Lower lobe of right lung (tissue), 2 donors: Measurements from ENCODE around the gene SINHCAF. TPM values are rescaled to one million over a fixed set of nuclear protein-coding genes. Genes with fewer than 3 reads are reported as not detected.
"Not testable (repeated sequence)": the region's sequence is repeated elsewhere in the genome, so short reads cannot be mapped to it uniquely, and the experiment has no call there.

Source experiments
- ATAC-seq, 2 donors: fragments of 200-7000 bp; cut with Tn5 transposase; one replicate each; pipeline ENCODE4 v1.9.1; 2020 to 2022; ENCODE audit warnings: mild to moderate bottlenecking in 2 of 2, moderate library complexity in 2 of 2
- DNase-seq: peaks from one replicate; pipeline ENCODE4 v3.0.0-alpha.2; 2020
- H3K27ac ChIP-seq: fragments of 200-600 bp; one replicate; pipeline ENCODE4 v1.8.0; 2022
- H3K27me3 ChIP-seq: fragments of 200-600 bp; one replicate; pipeline ENCODE4 v1.8.0; 2022; ENCODE audit warnings: low read depth
- H3K36me3 ChIP-seq: fragments of 200-600 bp; one replicate; pipeline ENCODE4 v1.8.0; 2022; ENCODE audit warnings: mild to moderate bottlenecking
- H3K4me1 ChIP-seq: fragments of 200-600 bp; one replicate; pipeline ENCODE4 v1.8.0; 2022
- H3K4me3 ChIP-seq: fragments of 200-600 bp; one replicate; pipeline ENCODE4 v1.8.0; 2022; ENCODE audit warnings: mild to moderate bottlenecking
- H3K9me3 ChIP-seq: fragments of 200-600 bp; one replicate; pipeline ENCODE4 v1.8.0; 2022
- CTCF ChIP-seq: fragments of 200-600 bp; IDR thresholded peaks from one replicate; pipeline ENCODE4 v1.8.0; 2022; ENCODE audit warnings: antibody characterized with exemption, mild to moderate bottlenecking
- intact Hi-C: fragments of 100-400 bp; cut with DNase I; formaldehyde crosslinking; loops from one replicate; pipeline ENCODE4 v1.11.0; 2022
- long read RNA-seq: library from polyadenylated mRNA; unstranded; transcript quantifications from one replicate; pipeline ENCODE4 v2.0.0, GENCODE V29; 2021
- total RNA-seq: library from RNA; stranded (reverse); fragmentation: NEBNext Ultra II Directional; extraction: Animal tissue kit (Norgen Biotek cat#: 25700); gene quantifications from one replicate; pipeline ENCODE4 v1.2.1, GENCODE V29; 2021
- donor health status: DM: no; HTN: yes; CAD: no; lungs with severe emphysema.

Gene SINHCAF
- 45.2 TPM for total RNA-seq
- long read RNA-seq, transcript SINHCAF-201 (6 exons, 3,163 nt), result minor isoform, 13 of 39 reads
- long read RNA-seq, transcript SINHCAF-203 (6 exons, 1,555 nt), result major isoform, 22 of 39 reads
- long read RNA-seq, partial matches to known transcripts, result 1 of 39 reads
- long read RNA-seq, other reads (novel, unspliced or antisense), result 3 of 39 reads

DNA sequence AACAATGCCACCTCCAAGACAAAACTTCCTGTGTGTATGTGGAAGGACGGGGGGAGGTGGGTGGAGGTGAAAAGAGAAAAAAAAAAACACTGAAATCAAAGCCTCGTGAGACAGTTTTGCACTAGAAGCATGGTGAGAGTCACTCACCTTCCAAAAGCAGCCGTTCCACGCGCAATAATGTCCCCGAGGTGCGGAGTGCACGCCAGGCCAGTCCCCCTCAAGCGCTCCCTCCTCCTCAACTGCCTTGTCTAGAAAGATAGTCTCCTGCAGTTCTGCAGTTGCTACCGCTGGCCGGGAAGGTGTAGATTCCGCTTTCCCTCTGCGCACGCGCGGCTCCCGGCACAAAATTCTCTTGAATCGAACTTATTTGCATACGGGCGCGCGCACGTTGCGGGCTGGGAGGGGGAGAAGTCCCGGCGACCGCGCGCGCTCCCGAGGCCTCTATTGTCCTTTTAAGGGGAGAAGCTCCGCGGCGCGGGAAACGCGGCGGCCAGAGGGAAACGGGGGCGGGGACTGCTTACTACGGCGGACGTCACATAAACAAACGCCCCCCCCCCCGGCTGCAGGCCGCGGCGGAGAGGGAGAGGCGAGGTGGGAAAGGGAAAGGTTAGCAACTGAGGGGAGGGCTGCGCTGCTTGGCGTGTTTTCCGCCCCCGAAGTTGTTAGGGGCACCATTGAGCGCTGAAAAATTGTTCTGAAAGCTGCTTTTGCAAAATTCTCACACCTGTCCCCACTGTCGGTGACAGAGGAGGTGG is at the start of gene SINHCAF:
TSS of gene SINHCAF (minus strand) at position 274 of the 755 bp plus-strand sequence. CDS start 27,946 bp downstream, outside the sequence.
- peaks cover 31% of the 10 kb centered on the region for H3K4me1 ChIP-seq
- H3K36me3 ChIP-seq, result no peaks in the 10 kb centered on the region
- H3K27ac ChIP-seq, result peak within 1 kb of the TSS; percentile 98
- DNase-seq (peak; percentile 100), ATAC-seq (peak; percentile 87 to 94)
- intact Hi-C loops, result no loop called here
- no peak for TF ChIP-seq CTCF
- H3K4me3 ChIP-seq, result peak within 1 kb of the TSS; percentile 94
- no peaks in the 10 kb centered on the region for H3K27me3 ChIP-seq
- no peaks in the 10 kb centered on the region for H3K9me3 ChIP-seq

DNA sequence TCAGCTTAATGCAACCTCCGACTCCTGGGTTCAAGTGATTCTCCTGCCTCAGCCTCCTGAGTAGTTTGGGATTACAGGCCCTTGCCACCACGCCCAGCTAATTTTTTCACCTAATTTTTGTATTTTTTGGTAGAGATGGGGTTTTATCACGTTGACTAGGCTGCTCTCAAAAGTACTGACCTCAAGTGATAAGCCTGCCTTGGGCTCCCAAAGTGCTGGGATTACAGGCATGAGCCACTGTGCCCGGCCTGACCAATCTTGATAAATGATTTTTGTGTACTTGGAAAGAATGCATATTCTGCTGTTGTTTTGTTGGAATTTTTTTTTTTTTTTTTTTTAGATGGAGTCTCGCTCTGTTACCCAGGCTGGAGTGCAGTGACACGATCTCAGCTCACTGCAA is 49.5 kb upstream of the SINHCAF start:
- DNase-seq, H3K36me3 ChIP-seq, ATAC-seq, intact Hi-C loops, H3K4me1 ChIP-seq, H3K9me3 ChIP-seq, H3K27ac ChIP-seq, H3K27me3 ChIP-seq, H3K4me3 ChIP-seq: not testable (repeated sequence)

GRCh38 chr12:31371256-31371620 is 45.3 kb upstream of the SINHCAF start:
- no peaks in the 10 kb centered on the region for H3K36me3 ChIP-seq
- no peak overlapping the region for H3K27ac ChIP-seq
- no peak for ATAC-seq
- no peak for DNase-seq
- no peaks in the 10 kb centered on the region for H3K27me3 ChIP-seq
- H3K4me3 ChIP-seq, result no peak overlapping the region
- no peaks in the 10 kb centered on the region for H3K9me3 ChIP-seq
- peaks cover 14% of the 10 kb centered on the region for H3K4me1 ChIP-seq
- TF ChIP-seq CTCF, result no peak
- intact Hi-C loops, result no loop called here

GRCh38 chr12:31370531-31371255 is 44.7 kb upstream of the SINHCAF start:
- DNase-seq (no peak), ATAC-seq (peak; percentile 25 to 43)
- no peaks in the 10 kb centered on the region for H3K27me3 ChIP-seq
- no peaks in the 10 kb centered on the region for H3K36me3 ChIP-seq
- no peak overlapping the region for H3K27ac ChIP-seq
- no peak for TF ChIP-seq CTCF
- H3K4me1 ChIP-seq, result peaks cover 14% of the 10 kb centered on the region
- no peaks in the 10 kb centered on the region for H3K9me3 ChIP-seq
- H3K4me3 ChIP-seq, result peak overlapping the region; percentile 32
- intact Hi-C loops, result no loop called here

DNA sequence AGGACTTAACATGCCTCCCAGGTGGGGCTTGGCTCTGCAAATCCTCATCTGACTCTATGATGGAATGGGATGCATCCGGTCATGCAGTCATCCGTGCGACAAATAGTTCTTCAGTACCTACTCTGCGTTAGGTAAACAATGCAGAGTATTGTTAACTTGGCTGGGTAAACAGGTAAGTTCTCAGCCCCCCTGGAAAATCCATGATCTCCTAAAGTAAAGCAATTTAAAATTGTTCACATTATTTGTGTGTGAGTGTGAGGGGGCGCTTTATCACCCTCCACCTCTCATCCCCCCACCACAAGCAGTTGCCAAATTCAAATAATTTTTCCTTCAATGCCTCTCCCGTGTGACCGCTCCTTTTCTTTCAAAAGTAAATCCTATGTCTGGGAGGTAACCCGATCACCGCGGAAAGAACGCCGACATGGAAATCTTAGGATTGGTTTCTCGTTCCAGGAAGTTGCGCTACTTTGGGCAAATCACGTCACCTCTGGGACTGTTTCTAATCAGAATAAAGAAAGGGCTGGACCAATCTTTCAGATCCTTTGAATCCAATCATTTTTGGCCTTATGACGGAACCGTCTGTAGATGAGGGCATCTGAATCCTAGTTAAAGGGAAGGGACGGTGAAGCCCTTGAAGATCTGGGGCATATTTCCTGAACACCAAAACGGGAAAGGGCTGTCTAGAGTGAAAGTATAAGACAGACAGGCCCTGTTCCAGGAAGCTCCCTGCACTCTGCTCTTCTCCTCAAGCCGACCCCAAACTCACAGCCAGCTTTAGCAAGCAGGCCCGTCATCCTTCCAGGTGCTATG is 44.0 kb upstream of the SINHCAF start:
- H3K27me3 ChIP-seq, result no peaks in the 10 kb centered on the region
- no peaks in the 10 kb centered on the region for H3K9me3 ChIP-seq
- ATAC-seq (peak; percentile 67 to 81), DNase-seq (no peak)
- no peak for TF ChIP-seq CTCF
- H3K27ac ChIP-seq, result peak overlapping the region; percentile 21
- H3K4me1 ChIP-seq, result peaks cover 14% of the 10 kb centered on the region
- no peaks in the 10 kb centered on the region for H3K36me3 ChIP-seq
- H3K4me3 ChIP-seq, result peak overlapping the region; percentile 32
- intact Hi-C loops, result no loop called here
